Right lobe of liver (tissue), 6 donors: Measurements from ENCODE around the gene GOLGA6L10. TPM values are rescaled to one million over a fixed set of nuclear protein-coding genes. Genes with fewer than 3 reads are reported as not detected.
"Not testable (repeated sequence)": the region's sequence is repeated elsewhere in the genome, so short reads cannot be mapped to it uniquely, and the experiment has no call there.

Experiments
- ATAC-seq, 4 donors: fragments of 200-7000 bp; cut with Tn5 transposase; one replicate each; pipeline ENCODE4 v1.9.1; 2020; ENCODE audit warnings: mild to moderate bottlenecking in 4 of 4, moderate library complexity in 4 of 4
- DNase-seq, 3 donors: peaks; one replicate each; pipeline ENCODE4 v3.0.0-alpha.2; 2020
- H3K27ac ChIP-seq, 3 donors: fragments of 200-600 bp; one replicate each; pipeline ENCODE4 v1.8.0; 2022
- H3K27me3 ChIP-seq, 2 donors: fragments of 200-600 bp; one replicate each; pipeline ENCODE4 v1.8.0; 2022
- H3K36me3 ChIP-seq, 4 donors: fragments of 200-600 bp; sonication (generic) in 1 of 4; one replicate each; pipeline versions ENCODE4 v1.5.1 to v1.8.0; 2017 to 2022; ENCODE audit warnings: control low read depth in 1 of 4
- H3K4me1 ChIP-seq, 4 donors: fragments of 200-600 bp; sonication (generic) in 1 of 4; one replicate each; pipeline versions ENCODE4 v1.5.1 to v1.8.0; 2017 to 2022; ENCODE audit warnings: control low read depth in 1 of 4
- H3K4me3 ChIP-seq, 3 donors: fragments of 200-600 bp; one replicate each; pipeline ENCODE4 v1.8.0; 2022
- H3K9me3 ChIP-seq, 4 donors: fragments of 200-600 bp; sonication (generic) in 1 of 4; one replicate each; pipeline versions ENCODE4 v1.5.1 to v1.8.0; 2017 to 2022; ENCODE audit warnings: control low read depth in 1 of 4
- WGBS: methylation state at CpG from one replicate; pipeline ENCODE4 v1.1.6; 2018; ENCODE audit warnings: low coverage, low lambda C conversion rate; ENCODE audit not compliant: insufficient coverage; ENCODE audit errors: missing lambda C conversion rate; 5-methylcytosine and 5-hydroxymethylcytosine counted together
- intact Hi-C, 2 donors: fragments of 100-400 bp; cut with DNase I; formaldehyde crosslinking; loops; one replicate each; pipeline versions ENCODE4 v1.11.2 to v1.14.1; 2022
- total RNA-seq, 6 experiments: library from RNA; depleted of rRNA in 2 of 6; stranded (reverse); fragments of >200 nt in 2 of 6; fragmentation: NEBNext Ultra II Directional in 3 of 6; extraction: Animal tissue kit (Norgen Biotek cat#: 25700) in 3 of 6; gene quantifications; one replicate each; pipeline versions ENCODE4 v1.1.0 to v1.2.4, GENCODE V29; 2016 to 2023
- TF ChIP-seq, protein P1 (sequence below), 4 donors: fragments of 200-600 bp in 3 of 4; fragments of 450-650 bp in 1 of 4; IDR thresholded peaks; one replicate each; pipeline versions ENCODE4 v1.5.1 to v1.8.0; 2016 to 2022; ENCODE audit warnings: antibody characterized with exemption in 4 of 4, mild to moderate bottlenecking in 2 of 4
- donor health status: DM: no; HTN: yes; CAD: no.
- donor health status: DM: no; HTN: no; CAD: no.
- donor health status: DM: no; HTN: no; CAD: no.
- donor health status: DM: no; HTN: yes; CAD: no.
- donor health status: DM: no; HTN: yes; CAD: no.

GOLGA6L10 gene
- total RNA-seq, 6 experiments from 2014 or later = 0.06 to 0.93 (median 0.38) TPM

GRCh38 chr15:82354546-82354945 lies 5.3 kb upstream of the GOLGA6L10 start:
- WGBS = 0% methylated on average over 6 of the region's 12 CpGs
- H3K27ac ChIP-seq, H3K9me3 ChIP-seq, ATAC-seq, intact Hi-C loops, H3K4me1 ChIP-seq, H3K36me3 ChIP-seq, DNase-seq, H3K27me3 ChIP-seq: not testable (repeated sequence)
- H3K4me3 ChIP-seq = peak overlapping the region in 2 of 3 donors; percentile 21 to 47

GRCh38 chr15:82347645-82348044 lies 1.6 kb downstream of the GOLGA6L10 start:
- H3K4me1 ChIP-seq, H3K9me3 ChIP-seq, H3K27ac ChIP-seq, intact Hi-C loops, H3K27me3 ChIP-seq, H3K36me3 ChIP-seq, ATAC-seq, H3K4me3 ChIP-seq, DNase-seq: not testable (repeated sequence)
- 52% methylated on average over 3 of the region's 5 CpGs for WGBS

DNA sequence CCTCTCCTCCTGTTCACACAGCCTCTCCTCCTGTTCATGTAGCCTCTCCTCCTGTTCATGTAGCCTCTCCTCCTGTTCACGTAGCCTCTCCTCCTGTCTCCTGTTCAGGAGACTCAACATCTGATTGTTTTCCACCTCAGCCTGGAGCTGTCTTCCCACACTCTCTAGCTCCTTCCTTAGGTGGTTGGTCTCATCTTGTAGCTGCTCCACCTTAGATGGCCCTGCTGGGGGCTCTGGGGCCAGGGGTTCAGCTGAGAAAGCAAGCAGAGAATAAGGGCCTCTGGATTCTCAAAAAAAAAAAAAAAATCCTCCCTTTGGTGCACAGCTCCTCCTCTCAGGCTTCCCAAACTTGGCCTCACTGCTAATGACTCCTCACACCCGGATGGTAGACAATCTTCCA lies 4.1 kb downstream of the GOLGA6L10 start:
- 96% methylated on average over 1 of the region's 2 CpGs for WGBS
- H3K4me3 ChIP-seq, intact Hi-C loops, H3K27ac ChIP-seq, H3K4me1 ChIP-seq, H3K27me3 ChIP-seq, ATAC-seq, DNase-seq, H3K9me3 ChIP-seq, H3K36me3 ChIP-seq: not testable (repeated sequence)

- H3K4me3 ChIP-seq, H3K27ac ChIP-seq, H3K4me1 ChIP-seq, ATAC-seq, DNase-seq, H3K27me3 ChIP-seq, H3K36me3 ChIP-seq, intact Hi-C loops, H3K9me3 ChIP-seq: not testable (repeated sequence)
- WGBS = 100% methylated on average over 3 of the region's 12 CpGs
Measured at GRCh38 chr15:82344421-82344820, 4.9 kb downstream of the GOLGA6L10 start.

- intact Hi-C loops, H3K27ac ChIP-seq, ATAC-seq, H3K9me3 ChIP-seq, H3K4me1 ChIP-seq, H3K36me3 ChIP-seq, H3K27me3 ChIP-seq, DNase-seq, H3K4me3 ChIP-seq: not testable (repeated sequence)
- WGBS = 94% methylated on average over 2 of the region's 5 CpGs
Measured at GRCh38 chr15:82343851-82344250, 5.4 kb downstream of the GOLGA6L10 start.

- H3K4me3 ChIP-seq, H3K27me3 ChIP-seq, intact Hi-C loops, H3K27ac ChIP-seq, H3K9me3 ChIP-seq, H3K4me1 ChIP-seq, ATAC-seq, H3K36me3 ChIP-seq: not testable (repeated sequence)
- WGBS = 50% methylated on average over 6 of the region's 11 CpGs
- TF ChIP-seq, protein P1, sequence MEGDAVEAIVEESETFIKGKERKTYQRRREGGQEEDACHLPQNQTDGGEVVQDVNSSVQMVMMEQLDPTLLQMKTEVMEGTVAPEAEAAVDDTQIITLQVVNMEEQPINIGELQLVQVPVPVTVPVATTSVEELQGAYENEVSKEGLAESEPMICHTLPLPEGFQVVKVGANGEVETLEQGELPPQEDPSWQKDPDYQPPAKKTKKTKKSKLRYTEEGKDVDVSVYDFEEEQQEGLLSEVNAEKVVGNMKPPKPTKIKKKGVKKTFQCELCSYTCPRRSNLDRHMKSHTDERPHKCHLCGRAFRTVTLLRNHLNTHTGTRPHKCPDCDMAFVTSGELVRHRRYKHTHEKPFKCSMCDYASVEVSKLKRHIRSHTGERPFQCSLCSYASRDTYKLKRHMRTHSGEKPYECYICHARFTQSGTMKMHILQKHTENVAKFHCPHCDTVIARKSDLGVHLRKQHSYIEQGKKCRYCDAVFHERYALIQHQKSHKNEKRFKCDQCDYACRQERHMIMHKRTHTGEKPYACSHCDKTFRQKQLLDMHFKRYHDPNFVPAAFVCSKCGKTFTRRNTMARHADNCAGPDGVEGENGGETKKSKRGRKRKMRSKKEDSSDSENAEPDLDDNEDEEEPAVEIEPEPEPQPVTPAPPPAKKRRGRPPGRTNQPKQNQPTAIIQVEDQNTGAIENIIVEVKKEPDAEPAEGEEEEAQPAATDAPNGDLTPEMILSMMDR (IDR thresholded peaks at IDR 0.05) = peak in 3 of 4 donors; percentile 31 to 41 (median 37)
- DNase-seq = peak in 2 of 3 donors; percentile 43 to 58
Measured at GRCh38 chr15:82342632-82343374, 6.5 kb downstream of the GOLGA6L10 start.

- H3K27ac ChIP-seq, H3K36me3 ChIP-seq, ATAC-seq, H3K27me3 ChIP-seq, intact Hi-C loops, H3K9me3 ChIP-seq, H3K4me1 ChIP-seq, H3K4me3 ChIP-seq: not testable (repeated sequence)
- 88% methylated on average over 4 of the region's 8 CpGs for WGBS
- peak in 1 of 3 donors; percentile 1 for DNase-seq
Measured at GRCh38 chr15:82338573-82338972, 10.7 kb downstream of the GOLGA6L10 start.

GRCh38 chr15:82338053-82338452 lies 11.2 kb downstream of the GOLGA6L10 start:
- H3K9me3 ChIP-seq, intact Hi-C loops, H3K27ac ChIP-seq, H3K4me3 ChIP-seq, H3K4me1 ChIP-seq, ATAC-seq, H3K27me3 ChIP-seq, H3K36me3 ChIP-seq: not testable (repeated sequence)
- DNase-seq = peak in 1 of 3 donors; percentile 2
- WGBS = 93% methylated on average over 2 of the region's 11 CpGs

DNA sequence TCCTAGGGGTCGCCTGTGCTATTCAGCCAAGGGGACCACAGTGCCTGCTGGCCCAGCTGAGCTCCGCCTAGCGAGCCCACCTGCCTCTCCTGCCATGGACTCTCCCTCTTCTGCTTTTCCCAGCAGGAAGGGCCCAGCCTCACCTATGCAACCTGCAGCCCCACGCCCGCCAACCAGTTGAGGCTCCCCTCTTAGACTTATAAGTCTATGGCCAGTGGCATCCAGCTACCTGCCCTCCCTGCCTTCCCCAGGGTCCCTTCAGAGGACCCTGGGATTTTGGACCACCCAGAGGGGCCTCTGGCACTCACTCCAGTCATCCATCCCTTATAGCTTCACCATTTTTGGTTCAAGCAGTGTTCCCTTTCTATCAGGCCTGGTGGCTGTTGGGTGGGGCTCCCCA lies 12.2 kb downstream of the GOLGA6L10 start:
- H3K36me3 ChIP-seq, H3K27me3 ChIP-seq, H3K9me3 ChIP-seq, H3K4me1 ChIP-seq, H3K4me3 ChIP-seq, ATAC-seq, DNase-seq, intact Hi-C loops, H3K27ac ChIP-seq: not testable (repeated sequence)
- no CpG with 5 or more reads among the region's 5 CpGs for WGBS

GRCh38 chr15:82336180-82336647 lies 13.1 kb downstream of the GOLGA6L10 start:
- not testable (repeated sequence) for H3K4me3 ChIP-seq

DNA sequence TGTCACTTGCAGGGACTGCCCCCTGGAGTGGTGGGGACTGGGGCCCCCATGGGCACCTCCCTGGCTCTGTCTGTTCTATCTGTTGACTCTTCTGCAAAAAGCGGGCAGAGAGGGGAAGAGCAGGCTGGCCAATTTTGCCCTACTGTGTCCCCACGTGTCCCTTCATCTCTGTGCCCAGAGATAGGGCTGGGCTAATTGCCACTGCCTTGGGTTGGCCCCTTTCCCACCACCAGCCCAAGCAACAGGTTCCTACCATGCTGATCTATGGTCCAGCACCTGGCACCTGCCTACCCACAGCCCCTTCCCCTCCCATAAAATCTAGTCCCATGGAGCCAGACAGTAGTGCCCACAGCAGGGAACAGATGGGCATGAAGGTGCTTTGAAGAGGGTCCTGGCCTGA lies 14.3 kb downstream of the GOLGA6L10 start:
- intact Hi-C loops = not testable (repeated sequence)

More at GRCh38 chr15:82336180-82336647, 13.1 kb downstream of the GOLGA6L10 start:
- H3K27me3 ChIP-seq, H3K27ac ChIP-seq, H3K36me3 ChIP-seq, H3K9me3 ChIP-seq, DNase-seq, intact Hi-C loops, H3K4me1 ChIP-seq: not testable (repeated sequence)
- ATAC-seq = peak; percentile 28 to 67 (median 53)
- no CpG with 5 or more reads among the region's 10 CpGs for WGBS

More for the DNA sequence above, 14.3 kb downstream of the GOLGA6L10 start:
- not testable (repeated sequence) for H3K27me3 ChIP-seq, H3K27ac ChIP-seq, H3K36me3 ChIP-seq, DNase-seq, H3K4me1 ChIP-seq, H3K9me3 ChIP-seq, H3K4me3 ChIP-seq
- whole genome bisulfite sequencing = 71% methylated on average over 1 of the region's 2 CpGs
- peak in 1 of 4 donors; percentile 12 for ATAC-seq
